GM23338 (cell line): ENCODE data around the gene MRTFA. TPM values are rescaled to one million over a fixed set of nuclear protein-coding genes. Genes with fewer than 3 reads are reported as not detected.

Experiments used
- ATAC-seq: fragments of 200-7000 bp; cut with Tn5 transposase; 3 replicates; pipeline ENCODE4 v1.9.1; 2020
- DNase-seq: peaks from one replicate; pipeline ENCODE4 v3.0.0-alpha.2; 2015; ENCODE audit warnings: low spot score
- H2AFZ ChIP-seq: fragments of 200-600 bp; sonication (generic); 2 replicates; pipeline ENCODE4 v1.8.0; 2016; ENCODE audit warnings: antibody characterized with exemption, mild to moderate bottlenecking, moderate library complexity
- H3F3A ChIP-seq: fragments of 200-600 bp; sonication (generic); replicated peaks from 2 replicates; pipeline ENCODE4 v1.8.0; 2017; ENCODE audit warnings: antibody characterized with exemption, mixed run types, low read depth
- H3K27ac ChIP-seq: fragments of 200-600 bp; sonication (generic); 2 replicates; pipeline ENCODE4 v1.6.1; 2016; ENCODE audit warnings: low read depth
- H3K27me3 ChIP-seq: fragments of 200-600 bp; sonication (generic); 2 replicates; pipeline ENCODE4 v1.8.0; 2016; ENCODE audit warnings: mild to moderate bottlenecking, mixed run types, moderate library complexity; ENCODE audit not compliant: insufficient read depth
- H3K36me3 ChIP-seq: fragments of 200-600 bp; sonication (generic); 2 replicates; pipeline ENCODE4 v1.8.0; 2016; ENCODE audit warnings: mild to moderate bottlenecking; ENCODE audit not compliant: insufficient read depth
- H3K4me1 ChIP-seq: fragments of 200-600 bp; sonication (generic); 2 replicates; pipeline ENCODE4 v1.8.0; 2016; ENCODE audit warnings: mild to moderate bottlenecking, moderate library complexity; ENCODE audit not compliant: insufficient read depth
- H3K4me2 ChIP-seq: fragments of 200-600 bp; sonication (generic); 2 replicates; pipeline ENCODE4 v1.7.1; 2017; ENCODE audit warnings: mixed run types
- H3K4me3 ChIP-seq: fragments of 200-600 bp; sonication (generic); 2 replicates; pipeline ENCODE4 v1.6.1; 2016; ENCODE audit warnings: mixed run types
- H3K79me2 ChIP-seq: fragments of 200-600 bp; sonication (generic); replicated peaks from 2 replicates; pipeline ENCODE4 v1.8.0; 2017; ENCODE audit warnings: mild to moderate bottlenecking; ENCODE audit not compliant: insufficient read depth
- H3K9me2 ChIP-seq: fragments of 200-600 bp; sonication (generic); 2 replicates; pipeline ENCODE4 v1.8.0; 2017; ENCODE audit not compliant: insufficient read depth
- H4K20me1 ChIP-seq: fragments of 200-600 bp; sonication (generic); replicated peaks from 2 replicates; pipeline ENCODE4 v1.8.0; 2017; ENCODE audit warnings: mild to moderate bottlenecking; ENCODE audit not compliant: insufficient read depth
- H3K27ac Mint-ChIP-seq: 2 replicates; pipeline ENCODE4 v1.8.0; 2020; ENCODE audit warnings: inconsistent platforms, mild to moderate bottlenecking, moderate library complexity, mixed read lengths
- H3K27me3 Mint-ChIP-seq: 3 replicates; pipeline ENCODE4 v1.8.0; 2022; ENCODE audit warnings: low read depth, mild to moderate bottlenecking, moderate library complexity, mixed read lengths, inconsistent platforms; ENCODE audit not compliant: insufficient read depth, poor library complexity
- H3K36me3 Mint-ChIP-seq: 3 replicates; pipeline ENCODE4 v1.8.0; 2021; ENCODE audit warnings: low read depth, mild to moderate bottlenecking, inconsistent platforms, moderate library complexity, mixed read lengths
- H3K4me1 Mint-ChIP-seq: 3 replicates; pipeline ENCODE4 v1.8.0; 2020; ENCODE audit warnings: mild to moderate bottlenecking, inconsistent platforms, mixed read lengths
- H3K4me3 Mint-ChIP-seq: 3 replicates; pipeline ENCODE4 v1.8.0; 2021; ENCODE audit warnings: moderate library complexity, mild to moderate bottlenecking, inconsistent platforms, mixed read lengths
- H3K9me3 Mint-ChIP-seq: 3 replicates; pipeline ENCODE4 v1.8.0; 2020; ENCODE audit warnings: moderate library complexity, mild to moderate bottlenecking, inconsistent platforms, mixed read lengths
- EZH2 ChIP-seq: fragments of 200-600 bp; sonication (generic); IDR thresholded peaks from one replicate; pipeline ENCODE4 v1.8.0; 2017; ENCODE audit warnings: antibody characterized with exemption, mild to moderate bottlenecking, low read depth; ENCODE audit not compliant: unreplicated experiment
- EZH2phosphoT487 ChIP-seq: fragments of 200-600 bp; sonication (generic); IDR thresholded peaks from one replicate; pipeline ENCODE4 v1.8.1; 2018; ENCODE audit warnings: antibody characterized with exemption; ENCODE audit not compliant: unreplicated experiment
- JUNB ChIP-seq: IDR thresholded peaks from one replicate; pipeline ENCODE4 v1.6.1; 2016; ENCODE audit warnings: antibody characterized with exemption; ENCODE audit not compliant: unreplicated experiment
- NANOG ChIP-seq: IDR thresholded peaks from 2 replicates; pipeline ENCODE4 v1.6.1; 2016; ENCODE audit warnings: antibody characterized with exemption, borderline replicate concordance
- STAT1 ChIP-seq: IDR thresholded peaks from one replicate; pipeline ENCODE4 v1.6.1; 2016; ENCODE audit warnings: antibody characterized with exemption; ENCODE audit not compliant: unreplicated experiment
- ZNF114 ChIP-seq: fragments of 250-450 bp; sonication (Bioruptor Pico); IDR thresholded peaks from 2 replicates; pipeline ENCODE4 v1.5.0; 2020; ENCODE audit warnings: mild to moderate bottlenecking, moderate library complexity
- polyA plus RNA-seq: library from polyadenylated mRNA; unstranded; fragments of >200 nt; fragmentation: Nextera tagmentation; extraction: Ambion mirVana; gene quantifications from 2 replicates; pipeline ENCODE4 v1.2.1, GENCODE V29; 2016
- total RNA-seq: library from RNA; depleted of rRNA; stranded (reverse); fragments of >200 nt; shearing (Covaris generic); gene quantifications from 2 replicates; pipeline ENCODE4 v1.2.3, GENCODE V29; 2014
- TF ChIP-seq, protein P1 (sequence below): fragments of 250-450 bp; sonication (Bioruptor Pico); IDR thresholded peaks from 2 replicates; pipeline ENCODE4 v1.5.0; 2020; ENCODE audit warnings: mild to moderate bottlenecking, moderate library complexity
- TF ChIP-seq, protein P2 (sequence below), 2 experiments: fragments of 200-600 bp in 1 of 2; sonication (generic) in 1 of 2; conservative IDR thresholded peaks; 2 replicates each; pipeline versions ENCODE4 v1.5.1 to v1.6.1; 2016 to 2017; ENCODE audit warnings: antibody characterized with exemption in 2 of 2, low read depth in 2 of 2, mild to moderate bottlenecking in 2 of 2, moderate library complexity in 1 of 2
- TF ChIP-seq, protein P3 (sequence below): IDR thresholded peaks from 2 replicates; pipeline ENCODE4 v1.6.1; 2016; ENCODE audit warnings: antibody characterized with exemption

Gene MRTFA
- total and polyA plus RNA-seq, 2 experiments from 2014 or later: 18.1 to 92.4 TPM

DNA sequence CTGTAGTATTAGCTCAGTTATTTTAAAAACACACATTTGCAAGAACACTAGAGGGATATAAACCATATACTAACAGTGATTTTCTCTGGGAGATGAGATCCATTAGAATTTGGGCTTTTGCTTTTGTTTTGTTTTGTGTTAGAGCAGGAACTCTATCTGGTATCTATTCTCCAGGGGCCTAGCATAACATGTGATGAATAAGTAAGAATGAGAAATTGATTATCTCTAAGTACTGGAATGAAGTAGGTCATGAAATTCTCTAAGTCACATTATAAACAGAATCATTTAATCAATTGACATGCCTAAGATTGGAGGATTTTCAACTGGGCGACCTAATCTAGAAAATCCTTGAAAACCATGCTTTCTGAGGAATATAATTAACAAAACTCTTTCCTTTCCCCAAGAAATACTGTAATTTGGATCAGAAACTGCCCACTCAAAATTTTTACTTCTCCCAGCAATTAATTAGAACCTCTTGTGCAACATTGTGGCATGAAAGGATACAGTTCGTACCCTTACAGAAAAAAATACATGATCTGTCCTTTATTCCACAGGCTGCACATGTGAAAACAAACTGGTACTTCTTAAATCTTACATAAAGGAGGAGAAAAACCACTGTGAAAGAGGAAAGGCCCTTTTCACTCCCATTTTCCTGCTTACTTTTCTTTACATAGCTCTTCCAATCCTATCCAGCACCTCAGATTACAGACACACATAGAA is 93.5 kb downstream of the MRTFA start:
- H4K20me1 ChIP-seq: no peaks in the 10 kb centered on the region
- no peaks in the 10 kb centered on the region for H3K9me2 ChIP-seq
- H3K4me3 Mint-ChIP-seq: no peak overlapping the region
- peaks cover 11% of the 10 kb centered on the region; the same call in 2 of the 3 replicates for H3K9me3 Mint-ChIP-seq
- peaks cover 24% of the 10 kb centered on the region for H3K79me2 ChIP-seq
- H3K27ac ChIP-seq: peak overlapping the region; percentile 34; the same call in 1 of the 2 replicates
- H3K4me2 ChIP-seq: no peak overlapping the region
- TF ChIP-seq, protein P1, sequence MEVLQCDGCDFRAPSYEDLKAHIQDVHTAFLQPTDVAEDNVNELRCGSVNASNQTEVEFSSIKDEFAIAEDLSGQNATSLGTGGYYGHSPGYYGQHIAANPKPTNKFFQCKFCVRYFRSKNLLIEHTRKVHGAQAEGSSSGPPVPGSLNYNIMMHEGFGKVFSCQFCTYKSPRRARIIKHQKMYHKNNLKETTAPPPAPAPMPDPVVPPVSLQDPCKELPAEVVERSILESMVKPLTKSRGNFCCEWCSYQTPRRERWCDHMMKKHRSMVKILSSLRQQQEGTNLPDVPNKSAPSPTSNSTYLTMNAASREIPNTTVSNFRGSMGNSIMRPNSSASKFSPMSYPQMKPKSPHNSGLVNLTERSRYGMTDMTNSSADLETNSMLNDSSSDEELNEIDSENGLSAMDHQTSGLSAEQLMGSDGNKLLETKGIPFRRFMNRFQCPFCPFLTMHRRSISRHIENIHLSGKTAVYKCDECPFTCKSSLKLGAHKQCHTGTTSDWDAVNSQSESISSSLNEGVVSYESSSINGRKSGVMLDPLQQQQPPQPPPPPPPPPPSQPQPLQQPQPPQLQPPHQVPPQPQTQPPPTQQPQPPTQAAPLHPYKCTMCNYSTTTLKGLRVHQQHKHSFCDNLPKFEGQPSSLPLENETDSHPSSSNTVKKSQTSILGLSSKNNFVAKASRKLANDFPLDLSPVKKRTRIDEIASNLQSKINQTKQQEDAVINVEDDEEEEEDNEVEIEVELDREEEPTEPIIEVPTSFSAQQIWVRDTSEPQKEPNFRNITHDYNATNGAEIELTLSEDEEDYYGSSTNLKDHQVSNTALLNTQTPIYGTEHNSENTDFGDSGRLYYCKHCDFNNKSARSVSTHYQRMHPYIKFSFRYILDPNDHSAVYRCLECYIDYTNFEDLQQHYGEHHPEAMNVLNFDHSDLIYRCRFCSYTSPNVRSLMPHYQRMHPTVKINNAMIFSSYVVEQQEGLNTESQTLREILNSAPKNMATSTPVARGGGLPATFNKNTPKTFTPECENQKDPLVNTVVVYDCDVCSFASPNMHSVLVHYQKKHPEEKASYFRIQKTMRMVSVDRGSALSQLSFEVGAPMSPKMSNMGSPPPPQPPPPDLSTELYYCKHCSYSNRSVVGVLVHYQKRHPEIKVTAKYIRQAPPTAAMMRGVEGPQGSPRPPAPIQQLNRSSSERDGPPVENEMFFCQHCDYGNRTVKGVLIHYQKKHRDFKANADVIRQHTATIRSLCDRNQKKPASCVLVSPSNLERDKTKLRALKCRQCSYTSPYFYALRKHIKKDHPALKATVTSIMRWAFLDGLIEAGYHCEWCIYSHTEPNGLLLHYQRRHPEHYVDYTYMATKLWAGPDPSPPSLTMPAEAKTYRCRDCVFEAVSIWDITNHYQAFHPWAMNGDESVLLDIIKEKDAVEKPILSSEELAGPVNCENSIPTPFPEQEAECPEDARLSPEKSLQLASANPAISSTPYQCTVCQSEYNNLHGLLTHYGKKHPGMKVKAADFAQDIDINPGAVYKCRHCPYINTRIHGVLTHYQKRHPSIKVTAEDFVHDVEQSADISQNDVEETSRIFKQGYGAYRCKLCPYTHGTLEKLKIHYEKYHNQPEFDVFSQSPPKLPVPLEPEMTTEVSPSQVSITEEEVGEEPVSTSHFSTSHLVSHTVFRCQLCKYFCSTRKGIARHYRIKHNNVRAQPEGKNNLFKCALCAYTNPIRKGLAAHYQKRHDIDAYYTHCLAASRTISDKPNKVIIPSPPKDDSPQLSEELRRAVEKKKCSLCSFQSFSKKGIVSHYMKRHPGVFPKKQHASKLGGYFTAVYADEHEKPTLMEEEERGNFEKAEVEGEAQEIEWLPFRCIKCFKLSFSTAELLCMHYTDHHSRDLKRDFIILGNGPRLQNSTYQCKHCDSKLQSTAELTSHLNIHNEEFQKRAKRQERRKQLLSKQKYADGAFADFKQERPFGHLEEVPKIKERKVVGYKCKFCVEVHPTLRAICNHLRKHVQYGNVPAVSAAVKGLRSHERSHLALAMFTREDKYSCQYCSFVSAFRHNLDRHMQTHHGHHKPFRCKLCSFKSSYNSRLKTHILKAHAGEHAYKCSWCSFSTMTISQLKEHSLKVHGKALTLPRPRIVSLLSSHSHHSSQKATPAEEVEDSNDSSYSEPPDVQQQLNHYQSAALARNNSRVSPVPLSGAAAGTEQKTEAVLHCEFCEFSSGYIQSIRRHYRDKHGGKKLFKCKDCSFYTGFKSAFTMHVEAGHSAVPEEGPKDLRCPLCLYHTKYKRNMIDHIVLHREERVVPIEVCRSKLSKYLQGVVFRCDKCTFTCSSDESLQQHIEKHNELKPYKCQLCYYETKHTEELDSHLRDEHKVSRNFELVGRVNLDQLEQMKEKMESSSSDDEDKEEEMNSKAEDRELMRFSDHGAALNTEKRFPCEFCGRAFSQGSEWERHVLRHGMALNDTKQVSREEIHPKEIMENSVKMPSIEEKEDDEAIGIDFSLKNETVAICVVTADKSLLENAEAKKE (CRISPR knock-in tag): no peak
- TF ChIP-seq EZH2phosphoT487: no peak
- TF ChIP-seq STAT1: no peak
- TF ChIP-seq, protein P2, sequence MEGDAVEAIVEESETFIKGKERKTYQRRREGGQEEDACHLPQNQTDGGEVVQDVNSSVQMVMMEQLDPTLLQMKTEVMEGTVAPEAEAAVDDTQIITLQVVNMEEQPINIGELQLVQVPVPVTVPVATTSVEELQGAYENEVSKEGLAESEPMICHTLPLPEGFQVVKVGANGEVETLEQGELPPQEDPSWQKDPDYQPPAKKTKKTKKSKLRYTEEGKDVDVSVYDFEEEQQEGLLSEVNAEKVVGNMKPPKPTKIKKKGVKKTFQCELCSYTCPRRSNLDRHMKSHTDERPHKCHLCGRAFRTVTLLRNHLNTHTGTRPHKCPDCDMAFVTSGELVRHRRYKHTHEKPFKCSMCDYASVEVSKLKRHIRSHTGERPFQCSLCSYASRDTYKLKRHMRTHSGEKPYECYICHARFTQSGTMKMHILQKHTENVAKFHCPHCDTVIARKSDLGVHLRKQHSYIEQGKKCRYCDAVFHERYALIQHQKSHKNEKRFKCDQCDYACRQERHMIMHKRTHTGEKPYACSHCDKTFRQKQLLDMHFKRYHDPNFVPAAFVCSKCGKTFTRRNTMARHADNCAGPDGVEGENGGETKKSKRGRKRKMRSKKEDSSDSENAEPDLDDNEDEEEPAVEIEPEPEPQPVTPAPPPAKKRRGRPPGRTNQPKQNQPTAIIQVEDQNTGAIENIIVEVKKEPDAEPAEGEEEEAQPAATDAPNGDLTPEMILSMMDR (conservative IDR thresholded peaks at IDR 0.05; ENCODE audit: low read depth in 2 of 2): no peak
- TF ChIP-seq, protein P3, sequence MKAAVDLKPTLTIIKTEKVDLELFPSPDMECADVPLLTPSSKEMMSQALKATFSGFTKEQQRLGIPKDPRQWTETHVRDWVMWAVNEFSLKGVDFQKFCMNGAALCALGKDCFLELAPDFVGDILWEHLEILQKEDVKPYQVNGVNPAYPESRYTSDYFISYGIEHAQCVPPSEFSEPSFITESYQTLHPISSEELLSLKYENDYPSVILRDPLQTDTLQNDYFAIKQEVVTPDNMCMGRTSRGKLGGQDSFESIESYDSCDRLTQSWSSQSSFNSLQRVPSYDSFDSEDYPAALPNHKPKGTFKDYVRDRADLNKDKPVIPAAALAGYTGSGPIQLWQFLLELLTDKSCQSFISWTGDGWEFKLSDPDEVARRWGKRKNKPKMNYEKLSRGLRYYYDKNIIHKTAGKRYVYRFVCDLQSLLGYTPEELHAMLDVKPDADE: no peak
- TF ChIP-seq ZNF114 (CRISPR knock-in tag): no peak
- TF ChIP-seq EZH2: no peak
- no peak for TF ChIP-seq NANOG
- no peak for TF ChIP-seq JUNB
- H3K36me3 ChIP-seq: no peaks in the 10 kb centered on the region
- H3K27me3 Mint-ChIP-seq: peaks cover 15% of the 10 kb centered on the region
- H3K27ac Mint-ChIP-seq: peak overlapping the region; percentile 17; the same call in 1 of the 2 replicates
- peaks cover 14% of the 10 kb centered on the region; the same call in 1 of the 2 replicates for H3K4me1 ChIP-seq
- ATAC-seq (no peak), DNase-seq (no peak)
- no peak overlapping the region for H2AFZ ChIP-seq
- no peak overlapping the region for H3K4me3 ChIP-seq
- peaks cover 11% of the 10 kb centered on the region for H3K4me1 Mint-ChIP-seq
- 0 out of 2 replicates have a peak, but pooled peaks cover 4% of the 10 kb centered on the region for H3F3A ChIP-seq
- no peaks in the 10 kb centered on the region for H3K27me3 ChIP-seq
- H3K36me3 Mint-ChIP-seq: peaks cover 14% of the 10 kb centered on the region; the same call in 2 of the 3 replicates
